MM.1S (cell line): ENCODE results near the gene GRIK5.

Experiments used
- CTCF ChIP-seq: fragments of 300-600 bp; sonication (generic); IDR thresholded peaks from 2 replicates; pipeline ENCODE4 v1.5.1; 2016; ENCODE audit warnings: antibody characterized with exemption, low read length, mixed read lengths
- EZH2 ChIP-seq: fragments of 300-600 bp; sonication (generic); optimal IDR thresholded peaks from 2 replicates; pipeline ENCODE3; 2017; ENCODE audit warnings: low read depth, mild to moderate bottlenecking, antibody characterized with exemption, low read length, mixed read lengths

GRCh38 chr19:41956621-41957020 is 113.4 kb downstream of the GRIK5 start:
- TF ChIP-seq CTCF (no peak), EZH2 (no peak)
